Measurements from ENCODE around the gene PCGF1. TPM values are rescaled to one million over a fixed set of nuclear protein-coding genes. Genes with fewer than 3 reads are reported as not detected.
A peak's percentile ranks its signal among the peaks of the same experiment; 100 is the strongest.

PCGF1 gene
- total and polyA plus RNA-seq, 2 of the 13 experiments (the other 11 are each of a cell fraction or from before 2014, with no cell fraction given) = 20.4 to 22.6 TPM

- TF ChIP-seq NR2C2 (CRISPR knock-in tag; IDR thresholded peaks at IDR 0.05; ENCODE audit: borderline replicate concordance) = no peak
- TF ChIP-seq PAXIP1 (CRISPR knock-in tag; conservative IDR thresholded peaks at IDR 0.05) = no peak
- TF ChIP-seq TSC22D2 (CRISPR knock-in tag; IDR thresholded peaks at IDR 0.05; ENCODE audit: borderline replicate concordance) = no peak
- no peak; the same call in 1 of the 2 replicates for TF ChIP-seq KDM2A (CRISPR knock-in tag; IDR thresholded peaks at IDR 0.05; ENCODE audit: borderline replicate concordance, low read depth)
- TF ChIP-seq RNF2 (conservative IDR thresholded peaks at IDR 0.05; ENCODE audit: low read depth) = no peak
- no peak for TF ChIP-seq JUN (CRISPR knock-in tag; IDR thresholded peaks at IDR 0.05)
- peak; percentile 59 for TF ChIP-seq SAP130 (CRISPR knock-in tag; IDR thresholded peaks at IDR 0.05; ENCODE audit: low read depth)
- TF ChIP-seq CHCHD3 (CRISPR knock-in tag; IDR thresholded peaks at IDR 0.05) = no peak
- no peak for TF ChIP-seq ZNF720 (CRISPR knock-in tag; IDR thresholded peaks at IDR 0.05)
- no peak for TF ChIP-seq MAF1 (CRISPR knock-in tag; IDR thresholded peaks at IDR 0.05; ENCODE audit: borderline replicate concordance)
- no peak for TF ChIP-seq GZF1 (CRISPR knock-in tag; IDR thresholded peaks at IDR 0.05)
- no peak for TF ChIP-seq TRAFD1 (CRISPR knock-in tag; IDR thresholded peaks at IDR 0.05; ENCODE audit: borderline replicate concordance)
- TF ChIP-seq ELF4 (CRISPR knock-in tag; IDR thresholded peaks at IDR 0.05; ENCODE audit: borderline replicate concordance) = no peak
- no peak for TF ChIP-seq ZNF18 (CRISPR knock-in tag; IDR thresholded peaks at IDR 0.05; ENCODE audit: insufficient replicate concordance)
- TF ChIP-seq ZNF674 (CRISPR knock-in tag; IDR thresholded peaks at IDR 0.05; ENCODE audit: low read depth) = no peak
- no peak for TF ChIP-seq ZNF782 (CRISPR knock-in tag; IDR thresholded peaks at IDR 0.05; ENCODE audit: borderline replicate concordance)
- no peak for TF ChIP-seq KLF12 (CRISPR knock-in tag; IDR thresholded peaks at IDR 0.05; ENCODE audit: borderline replicate concordance)
- TF ChIP-seq RFX1 (IDR thresholded peaks at IDR 0.05) = no peak
- TF ChIP-seq ZBTB20 (CRISPR knock-in tag; IDR thresholded peaks at IDR 0.05; ENCODE audit: borderline replicate concordance, low read depth) = no peak
- no peak for TF ChIP-seq SKIL (CRISPR knock-in tag; IDR thresholded peaks at IDR 0.05; ENCODE audit: borderline replicate concordance)
These were observed 45.7 kb upstream of the PCGF1 start (continued) for GRCh38 chr2:74552914-74553811.
